OCI-LY1 (cell line): ENCODE measurements around the gene CORO1C.

Experiments
- H2AFZ ChIP-seq: fragments of 200-600 bp; sonication (generic), shearing (Covaris generic); 2 replicates; pipeline ENCODE4 v1.6.0; 2014; ENCODE audit warnings: antibody characterized with exemption, mild to moderate bottlenecking, low read length
- H3F3A ChIP-seq: fragments of 200-600 bp; sonication (generic), shearing (Covaris generic); 2 replicates; pipeline ENCODE4 v1.6.0; 2014; ENCODE audit warnings: mild to moderate bottlenecking, antibody characterized with exemption, low read length, moderate library complexity; ENCODE audit not compliant: insufficient read depth
- H3K27ac ChIP-seq: fragments of 200-600 bp; sonication (generic); 2 replicates; pipeline ENCODE4 v1.5.1; 2014; ENCODE audit warnings: low read length, mixed run types, mild to moderate bottlenecking, low read depth; ENCODE audit not compliant: poor library complexity, severe bottlenecking
- H3K27me3 ChIP-seq: fragments of 200-600 bp; sonication (generic); 2 replicates; pipeline ENCODE4 v1.6.0; 2014; ENCODE audit warnings: antibody characterized with exemption, mild to moderate bottlenecking, low read length, moderate library complexity; ENCODE audit not compliant: insufficient read depth
- H3K36me3 ChIP-seq: fragments of 200-600 bp; sonication (generic); 2 replicates; pipeline ENCODE4 v1.6.1; 2014; ENCODE audit warnings: mild to moderate bottlenecking, antibody characterized with exemption, low read length, moderate library complexity, mixed read lengths; ENCODE audit not compliant: insufficient read depth
- H3K4me1 ChIP-seq: fragments of 200-600 bp; sonication (generic); 2 replicates; pipeline ENCODE4 v1.5.1; 2014; ENCODE audit warnings: mild to moderate bottlenecking, low read length, moderate library complexity; ENCODE audit not compliant: insufficient read depth, severe bottlenecking
- H3K4me2 ChIP-seq: fragments of 200-600 bp; sonication (generic), shearing (Covaris generic); 2 replicates; pipeline ENCODE4 v1.6.1; 2014; ENCODE audit warnings: low read length
- H3K4me3 ChIP-seq: fragments of 200-600 bp; sonication (generic); 2 replicates; pipeline ENCODE4 v1.5.1; 2014; ENCODE audit warnings: low read length, low read depth, mild to moderate bottlenecking, mixed read lengths; ENCODE audit not compliant: poor library complexity, severe bottlenecking
- H3K79me2 ChIP-seq: fragments of 200-600 bp; shearing (Covaris generic); 2 replicates; pipeline ENCODE4 v1.6.1; 2016; ENCODE audit warnings: mixed run types, low read length, mixed read lengths; ENCODE audit not compliant: insufficient read depth
- H3K9ac ChIP-seq: fragments of 200-600 bp; sonication (generic), shearing (Covaris generic); 2 replicates; pipeline ENCODE4 v1.6.1; 2014; ENCODE audit warnings: mild to moderate bottlenecking, low read length, mixed read lengths
- H3K9me2 ChIP-seq: fragments of 200-600 bp; sonication (generic), shearing (Covaris generic); 2 replicates; pipeline ENCODE4 v1.6.1; 2014; ENCODE audit warnings: low read depth, mild to moderate bottlenecking, low read length, mixed read lengths
- H3K9me3 ChIP-seq: fragments of 200-600 bp; shearing (Covaris generic); 2 replicates; pipeline ENCODE4 v1.6.1; 2014; ENCODE audit warnings: low read length, mixed read lengths
- H4K20me1 ChIP-seq: fragments of 200-600 bp; sonication (generic), shearing (Covaris generic); 2 replicates; pipeline ENCODE4 v1.6.0; 2016; ENCODE audit warnings: mild to moderate bottlenecking, low read length; ENCODE audit not compliant: insufficient read depth
- EZH2 ChIP-seq: fragments of 200-600 bp; sonication (generic), shearing (Covaris generic); IDR thresholded peaks from 2 replicates; pipeline ENCODE4 v1.8.0; 2017; ENCODE audit warnings: borderline replicate concordance, mixed run types, mild to moderate bottlenecking, antibody characterized with exemption, low read length, moderate library complexity, mixed read lengths
- TF ChIP-seq, protein P1 (sequence below): fragments of 200-600 bp; sonication (generic), shearing (Covaris generic); IDR thresholded peaks from 2 replicates; pipeline ENCODE4 v1.5.1; 2017; ENCODE audit warnings: mild to moderate bottlenecking, antibody characterized with exemption, low read length, moderate library complexity, mixed read lengths

The CORO1C gene

GRCh38 chr12:108598553-108599250, 132.6 kb downstream of the CORO1C start:
- no peak overlapping the region for H3K4me3 ChIP-seq
- H3K9ac ChIP-seq: no peak overlapping the region
- no peaks in the 10 kb centered on the region for H3K9me3 ChIP-seq
- TF ChIP-seq, protein P1, sequence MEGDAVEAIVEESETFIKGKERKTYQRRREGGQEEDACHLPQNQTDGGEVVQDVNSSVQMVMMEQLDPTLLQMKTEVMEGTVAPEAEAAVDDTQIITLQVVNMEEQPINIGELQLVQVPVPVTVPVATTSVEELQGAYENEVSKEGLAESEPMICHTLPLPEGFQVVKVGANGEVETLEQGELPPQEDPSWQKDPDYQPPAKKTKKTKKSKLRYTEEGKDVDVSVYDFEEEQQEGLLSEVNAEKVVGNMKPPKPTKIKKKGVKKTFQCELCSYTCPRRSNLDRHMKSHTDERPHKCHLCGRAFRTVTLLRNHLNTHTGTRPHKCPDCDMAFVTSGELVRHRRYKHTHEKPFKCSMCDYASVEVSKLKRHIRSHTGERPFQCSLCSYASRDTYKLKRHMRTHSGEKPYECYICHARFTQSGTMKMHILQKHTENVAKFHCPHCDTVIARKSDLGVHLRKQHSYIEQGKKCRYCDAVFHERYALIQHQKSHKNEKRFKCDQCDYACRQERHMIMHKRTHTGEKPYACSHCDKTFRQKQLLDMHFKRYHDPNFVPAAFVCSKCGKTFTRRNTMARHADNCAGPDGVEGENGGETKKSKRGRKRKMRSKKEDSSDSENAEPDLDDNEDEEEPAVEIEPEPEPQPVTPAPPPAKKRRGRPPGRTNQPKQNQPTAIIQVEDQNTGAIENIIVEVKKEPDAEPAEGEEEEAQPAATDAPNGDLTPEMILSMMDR: no peak
- TF ChIP-seq EZH2: no peak
- H3K27me3 ChIP-seq: no peaks in the 10 kb centered on the region
- no peaks in the 10 kb centered on the region for H3K4me1 ChIP-seq
- H3F3A ChIP-seq: no peaks in the 10 kb centered on the region
- H4K20me1 ChIP-seq: no peaks in the 10 kb centered on the region
- no peaks in the 10 kb centered on the region for H3K9me2 ChIP-seq
- no peak overlapping the region for H2AFZ ChIP-seq
- no peaks in the 10 kb centered on the region for H3K36me3 ChIP-seq
- no peak overlapping the region for H3K4me2 ChIP-seq
- no peak overlapping the region for H3K27ac ChIP-seq
- H3K79me2 ChIP-seq: no peaks in the 10 kb centered on the region

GRCh38 chr12:108597559-108598471, 133.5 kb downstream of the CORO1C start, which contains the start of gene TMEM119:
Gene TMEM119 (minus strand): TSS chr12:108598084. CDS start chr12:108592383, 5,701 bp downstream.
- H3K4me1 ChIP-seq: no peaks in the 10 kb centered on the region
- no peaks in the 10 kb centered on the region for H4K20me1 ChIP-seq
- H3K9me2 ChIP-seq: no peaks in the 10 kb centered on the region
- H3K4me2 ChIP-seq: no peak within 1 kb of the TSS
- H3K27ac ChIP-seq: no peak within 1 kb of the TSS
- H3K27me3 ChIP-seq: no peaks in the 10 kb centered on the region
- H3K36me3 ChIP-seq: no peaks in the 10 kb centered on the region
- no peaks in the 10 kb centered on the region for H3F3A ChIP-seq
- no peak within 1 kb of the TSS for H2AFZ ChIP-seq
- no peak for TF ChIP-seq EZH2
- TF ChIP-seq, protein P1: no peak
- H3K79me2 ChIP-seq: no peaks in the 10 kb centered on the region
- no peak within 1 kb of the TSS for H3K9ac ChIP-seq
- H3K9me3 ChIP-seq: no peaks in the 10 kb centered on the region
- no peak within 1 kb of the TSS for H3K4me3 ChIP-seq

DNA sequence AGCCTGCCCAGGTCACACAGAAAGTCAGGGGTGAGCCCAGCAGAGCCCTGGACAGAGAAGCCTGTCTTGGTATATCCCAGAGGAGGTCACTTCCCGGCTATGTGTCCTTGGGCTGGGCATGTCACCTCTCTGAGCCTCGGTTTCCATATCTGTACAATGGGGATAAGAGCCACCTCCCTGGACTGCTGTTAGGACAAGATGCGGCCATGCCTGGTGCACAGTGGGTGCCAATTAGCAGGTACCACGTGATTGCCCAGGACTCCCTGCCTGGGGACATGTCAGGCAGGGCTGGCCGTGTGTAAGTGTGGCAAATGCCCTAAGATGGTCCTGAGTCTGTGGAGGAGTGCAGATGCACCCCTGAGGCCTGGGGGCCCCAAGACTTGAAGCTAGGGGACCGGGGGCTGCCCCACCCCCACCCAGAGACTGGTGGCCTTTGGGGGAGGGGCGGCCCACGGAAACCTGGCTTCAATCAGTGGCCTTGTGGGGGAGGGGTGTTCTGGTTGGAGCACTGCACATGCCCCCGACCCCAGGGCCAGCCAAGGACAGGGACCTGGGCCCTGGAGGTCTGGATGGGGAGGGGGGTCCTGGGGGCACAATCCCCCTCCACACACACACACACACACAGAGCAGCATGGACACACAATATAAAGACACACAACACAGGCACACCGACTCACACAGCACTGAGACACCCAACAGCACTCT, 134.3 kb downstream of the CORO1C start:
- H3K9me3 ChIP-seq: no peaks in the 10 kb centered on the region
- H3K79me2 ChIP-seq: no peaks in the 10 kb centered on the region
- no peak overlapping the region for H3K9ac ChIP-seq
- no peaks in the 10 kb centered on the region for H4K20me1 ChIP-seq
- H3K36me3 ChIP-seq: no peaks in the 10 kb centered on the region
- no peak overlapping the region for H2AFZ ChIP-seq
- TF ChIP-seq, protein P1: no peak
- no peak for TF ChIP-seq EZH2
- H3F3A ChIP-seq: no peaks in the 10 kb centered on the region
- no peaks in the 10 kb centered on the region for H3K4me1 ChIP-seq
- H3K27ac ChIP-seq: no peak overlapping the region
- no peaks in the 10 kb centered on the region for H3K9me2 ChIP-seq
- no peak overlapping the region for H3K4me2 ChIP-seq
- H3K27me3 ChIP-seq: no peaks in the 10 kb centered on the region
- no peak overlapping the region for H3K4me3 ChIP-seq
